HG02642 (cell line): ENCODE results near the gene ACOX3.
"Not testable (repeated sequence)": the region's sequence is repeated elsewhere in the genome, so short reads cannot be mapped to it uniquely, and the experiment has no call there.

ENCODE experiments used
- ATAC-seq: cut with Tn5 transposase; IDR thresholded peaks from one replicate; pipeline ENCODE4 v1.9.1; 2021; ENCODE audit warnings: mild to moderate bottlenecking; ENCODE audit not compliant: unreplicated experiment, poor library complexity

The ACOX3 gene

DNA sequence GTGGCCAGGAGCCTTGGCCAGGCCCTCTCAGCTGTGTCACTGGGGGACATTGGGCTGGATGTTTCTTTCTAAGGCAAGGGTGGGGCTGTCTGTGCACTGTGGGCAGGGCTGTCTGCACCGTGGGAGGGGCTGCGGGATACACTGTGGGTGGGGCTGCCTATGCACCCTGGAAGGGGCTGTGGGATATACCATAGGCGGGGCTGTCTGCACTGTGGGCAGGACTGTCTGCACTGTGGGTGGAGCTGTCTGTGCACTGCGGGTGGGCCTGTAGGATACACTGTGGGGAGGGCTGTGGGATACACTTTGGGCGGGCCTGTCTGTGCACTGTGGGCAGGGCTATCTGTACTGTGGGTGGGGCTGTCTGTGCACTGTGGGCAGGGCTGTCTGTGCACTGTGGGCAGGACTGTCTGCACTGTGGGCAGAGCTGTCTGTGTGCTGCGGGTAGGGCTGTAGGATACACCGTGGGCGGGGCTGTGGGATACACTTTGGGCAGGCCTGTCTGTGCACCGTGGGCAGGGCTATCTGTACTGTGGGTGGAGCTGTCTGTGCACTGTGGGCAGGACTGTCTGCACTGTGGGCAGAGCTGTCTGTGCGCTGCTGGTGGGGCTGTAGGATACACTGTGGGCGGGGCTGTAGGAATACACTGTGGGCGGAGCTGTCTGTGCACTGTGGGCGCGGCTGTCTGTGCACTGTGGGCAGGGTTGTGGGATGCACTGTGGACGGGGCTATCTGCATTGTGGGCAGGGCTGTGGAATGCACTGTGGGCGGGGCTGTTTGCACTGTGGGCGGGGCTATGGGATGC lies 31.1 kb downstream of the ACOX3 start:
- ATAC-seq: no peak

DNA sequence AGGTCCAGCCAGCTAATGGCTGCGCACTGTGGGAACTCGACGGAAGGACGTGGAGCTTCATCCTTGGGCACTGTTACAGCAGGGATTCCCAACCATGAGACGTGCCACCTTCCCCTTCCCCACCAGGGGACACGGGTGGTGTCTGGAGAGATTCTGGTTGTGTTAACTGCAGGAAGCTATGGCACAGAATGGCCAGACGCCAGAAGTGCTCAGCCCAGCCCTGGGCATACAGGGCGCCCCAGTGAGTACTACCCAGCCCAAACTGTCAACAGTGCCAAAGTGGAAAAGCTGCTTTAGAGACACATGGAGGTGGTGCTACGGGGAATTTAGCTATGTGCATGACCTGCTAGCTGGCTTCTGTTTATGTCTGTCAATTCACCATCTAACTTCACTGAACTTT lies 32.8 kb downstream of the ACOX3 start:
- no peak for ATAC-seq

DNA sequence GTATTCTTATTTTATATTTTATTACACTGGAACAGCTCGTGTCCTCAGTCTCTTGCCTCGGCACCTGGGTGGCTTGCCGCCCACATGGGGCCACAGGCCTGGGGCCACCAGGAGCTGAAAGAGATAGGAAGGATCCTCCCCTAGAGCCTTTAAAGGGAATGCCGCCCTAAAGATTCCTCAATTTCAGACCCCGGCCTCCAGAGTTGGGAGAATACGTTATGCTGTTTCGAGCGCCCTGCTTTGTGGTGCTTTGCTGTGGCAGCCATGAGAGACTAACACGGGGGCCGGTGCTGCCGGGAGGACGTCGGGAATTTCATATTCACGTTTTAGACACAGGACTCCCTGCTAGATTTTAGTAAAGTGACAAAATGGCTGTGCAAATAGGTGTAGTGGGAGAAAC lies 33.2 kb downstream of the ACOX3 start:
- no peak for ATAC-seq

DNA sequence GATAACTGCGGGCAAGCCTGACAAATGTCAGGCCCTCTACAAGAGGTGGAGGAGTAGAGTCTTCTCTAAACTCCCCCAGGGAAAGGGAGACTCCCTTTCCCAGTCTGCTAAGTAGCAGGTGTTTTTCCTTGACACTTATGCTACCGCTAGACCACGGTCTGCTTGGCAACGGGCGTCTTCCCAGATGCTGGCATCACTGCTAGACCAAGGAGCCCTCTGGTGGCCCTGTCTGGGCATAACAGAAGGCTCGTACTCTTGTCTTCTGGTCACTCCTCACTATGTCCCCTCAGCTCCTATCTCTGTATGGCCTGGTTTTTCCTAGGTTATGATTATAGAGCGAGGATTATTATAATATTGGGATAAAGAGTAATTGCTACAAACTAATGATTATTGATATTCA lies 33.6 kb downstream of the ACOX3 start:
- not testable (repeated sequence) for ATAC-seq

DNA sequence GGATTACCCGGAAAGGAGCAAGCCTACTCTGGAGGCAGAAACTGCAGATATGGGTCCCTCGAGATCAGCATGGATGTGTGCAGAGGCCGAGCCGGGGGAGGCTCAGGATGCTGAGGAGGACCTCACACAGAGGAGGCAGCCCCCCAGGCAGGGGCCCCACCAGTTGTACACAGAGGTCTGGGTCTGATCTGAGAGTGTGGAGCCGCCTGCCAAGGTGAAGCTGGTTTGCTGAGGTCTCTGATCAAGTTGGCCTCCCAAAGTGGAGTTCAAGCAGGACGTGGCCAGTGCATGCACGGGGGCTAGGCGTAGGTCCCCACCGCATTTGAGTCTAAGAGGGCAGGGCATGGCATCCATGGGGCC lies 35.0 kb downstream of the ACOX3 start:
- ATAC-seq: no peak

DNA sequence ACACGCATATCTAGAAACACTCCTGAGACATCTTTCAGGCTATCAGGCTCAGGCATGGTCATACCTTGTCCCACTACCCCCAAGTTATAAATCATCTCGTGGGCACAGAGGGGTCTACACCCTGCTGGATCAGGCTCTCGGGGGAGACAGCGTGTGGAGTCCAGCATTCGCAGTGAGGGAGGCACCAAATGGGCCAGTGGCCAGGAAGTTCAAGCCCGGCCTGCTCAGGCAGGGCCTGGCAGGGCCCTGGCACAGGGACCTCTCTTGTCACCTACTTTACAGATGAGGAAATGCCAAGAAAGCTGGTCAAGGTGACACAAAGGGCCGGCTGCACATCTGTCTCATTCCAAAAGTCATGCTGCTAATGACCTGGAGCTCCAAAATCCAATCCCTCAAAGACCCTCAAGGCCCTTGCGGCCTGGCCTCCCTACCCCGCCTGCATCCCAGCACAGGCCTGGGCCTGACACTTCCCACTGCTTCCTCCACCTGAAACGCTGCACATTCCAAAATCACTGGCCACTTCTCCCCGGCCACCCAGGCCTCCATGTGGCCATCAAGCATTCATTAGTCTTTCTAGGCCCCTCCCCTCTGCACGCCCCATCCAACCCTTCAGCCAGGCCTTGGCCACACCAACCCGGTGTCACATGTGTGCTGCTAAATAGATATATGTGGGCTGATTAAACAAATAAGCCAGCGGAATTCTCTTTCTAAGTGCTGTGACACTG lies 35.6 kb downstream of the ACOX3 start:
- ATAC-seq: no peak

DNA sequence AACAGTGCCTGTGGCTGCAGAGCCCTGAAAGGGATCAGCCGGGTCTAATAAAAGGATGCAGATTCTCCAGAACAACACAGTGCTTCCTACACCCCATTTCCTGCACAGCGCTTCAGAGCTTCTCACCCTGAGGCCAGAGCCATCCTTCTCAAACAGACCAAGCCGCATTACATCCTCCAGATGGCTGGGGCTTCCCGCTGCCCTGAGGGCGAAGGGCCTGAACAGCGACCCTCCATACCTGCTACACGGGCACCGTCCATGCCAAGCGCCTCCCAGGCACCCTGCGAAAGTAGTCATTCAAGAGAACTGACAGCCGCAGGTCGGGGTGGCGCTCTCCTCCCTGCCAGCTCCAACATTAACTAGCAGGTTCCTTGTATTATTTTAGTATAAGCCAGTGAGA lies 36.5 kb downstream of the ACOX3 start:
- no peak for ATAC-seq

DNA sequence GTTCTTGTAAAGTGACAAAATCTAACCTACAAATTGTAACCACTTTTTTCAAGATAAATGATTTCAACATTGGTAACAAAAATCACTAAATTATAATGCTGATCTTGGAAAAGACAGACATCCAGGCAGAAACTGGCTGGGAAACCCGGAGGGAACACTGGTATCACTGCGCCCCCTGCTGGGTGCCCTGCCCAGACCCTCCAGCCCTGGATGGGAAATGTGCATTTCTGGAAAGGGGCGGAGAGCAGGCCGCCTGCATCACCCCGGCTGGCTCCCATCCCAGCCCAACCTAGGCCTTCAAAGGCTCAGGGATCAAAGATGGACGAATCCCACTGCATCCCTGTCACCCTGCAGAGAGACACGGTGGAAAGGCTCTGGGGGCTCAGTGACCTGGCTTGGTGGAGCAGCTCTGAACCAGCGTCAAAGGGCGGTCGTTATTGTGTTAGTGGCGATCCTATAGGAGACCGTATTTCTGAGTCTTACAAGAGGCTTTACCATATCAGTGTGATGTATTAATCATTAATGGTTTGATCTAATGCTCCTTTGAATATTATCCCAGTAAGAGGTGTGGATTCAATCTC lies 37.3 kb downstream of the ACOX3 start:
- ATAC-seq: no peak

DNA sequence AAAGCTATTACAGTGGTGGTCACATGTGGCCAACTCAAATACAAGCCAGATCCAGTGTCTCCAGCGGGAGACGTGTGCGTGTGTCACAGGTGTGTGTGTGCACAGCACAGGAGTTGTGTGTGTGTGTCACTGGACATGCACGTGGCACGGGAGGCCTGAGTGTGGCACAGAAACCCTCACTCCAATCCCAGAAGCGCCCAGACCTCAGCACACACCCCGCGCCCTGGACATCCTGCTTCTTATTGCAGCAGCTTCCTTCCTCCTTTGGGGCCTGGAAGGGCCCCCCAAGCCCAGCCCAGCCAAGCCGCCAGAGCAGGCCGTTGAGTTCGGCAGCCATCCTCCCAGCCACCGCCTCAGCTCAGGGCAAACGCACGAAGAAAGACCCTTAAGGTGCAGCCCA lies 37.9 kb downstream of the ACOX3 start:
- ATAC-seq: no peak

DNA sequence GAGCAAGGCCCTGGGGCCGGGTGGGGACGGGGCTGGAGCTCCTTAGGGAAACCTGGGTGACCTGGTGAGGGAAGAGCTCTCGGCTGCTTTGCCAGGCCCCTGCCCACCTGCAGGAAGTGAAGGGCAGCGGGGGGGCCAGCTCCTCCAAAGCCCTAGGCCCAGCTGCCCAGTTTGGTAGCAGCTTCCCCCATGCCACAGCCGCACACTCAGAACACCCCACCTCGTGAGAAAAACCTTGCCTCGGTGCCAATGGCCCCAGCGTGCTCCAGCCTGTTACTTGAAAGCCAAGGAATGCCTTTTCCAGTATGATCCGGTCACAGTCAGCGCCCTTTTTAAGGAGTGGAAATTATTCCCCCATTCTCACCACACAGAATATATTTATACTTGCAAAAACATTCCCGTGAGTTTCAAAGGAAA lies 38.3 kb downstream of the ACOX3 start:
- ATAC-seq: no peak

DNA sequence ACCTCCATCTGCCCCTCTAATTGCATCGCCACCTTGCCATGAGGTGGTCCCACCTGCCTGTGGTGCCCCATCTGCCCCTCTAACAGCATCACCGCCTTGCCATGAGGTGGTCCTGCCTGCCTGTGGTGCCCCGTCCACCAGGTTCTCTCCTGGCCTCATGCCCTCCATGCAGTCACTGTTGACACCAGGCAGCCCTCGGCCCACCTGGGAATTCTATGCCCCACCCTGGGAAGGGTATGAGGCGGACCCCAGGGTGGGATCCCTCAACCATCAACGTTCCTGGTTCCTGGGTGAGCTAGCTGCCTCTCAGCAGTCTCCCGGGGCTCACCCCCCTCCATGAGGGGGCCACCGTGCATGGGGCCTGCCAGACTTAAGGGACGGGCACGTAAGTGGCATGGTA lies 38.9 kb downstream of the ACOX3 start:
- ATAC-seq: no peak

DNA sequence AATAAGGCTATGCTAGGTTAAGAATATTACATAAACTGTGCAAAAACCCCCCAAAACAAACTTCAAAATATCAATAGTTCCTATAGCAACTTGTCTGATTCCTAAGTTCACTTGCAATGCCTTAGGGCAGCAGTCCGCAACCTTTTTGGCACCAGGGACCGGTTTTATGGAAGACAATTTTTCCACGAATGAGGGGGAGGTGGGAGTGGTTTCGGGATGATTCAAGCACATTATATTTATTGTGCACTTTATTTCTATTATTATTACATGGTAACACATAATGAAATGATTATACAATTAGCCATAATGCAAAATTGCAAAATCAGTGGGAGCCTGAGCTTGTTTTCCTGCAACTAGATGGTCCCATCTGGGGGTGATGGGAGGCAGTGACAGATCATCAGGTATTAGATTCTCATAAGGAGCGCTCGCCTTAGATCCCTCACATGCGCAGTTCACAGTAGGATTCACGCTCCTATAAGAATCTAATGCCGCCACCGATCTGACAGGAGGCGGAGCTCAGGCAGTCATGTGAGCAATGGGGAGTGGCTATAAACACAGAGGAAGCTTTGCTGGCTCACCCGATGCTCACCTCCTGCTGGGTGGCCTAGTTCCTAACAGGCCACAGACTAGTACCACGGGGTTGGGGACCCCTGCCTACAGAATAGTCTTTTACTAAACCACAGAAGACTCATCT lies 39.7 kb downstream of the ACOX3 start:
- ATAC-seq: no peak

DNA sequence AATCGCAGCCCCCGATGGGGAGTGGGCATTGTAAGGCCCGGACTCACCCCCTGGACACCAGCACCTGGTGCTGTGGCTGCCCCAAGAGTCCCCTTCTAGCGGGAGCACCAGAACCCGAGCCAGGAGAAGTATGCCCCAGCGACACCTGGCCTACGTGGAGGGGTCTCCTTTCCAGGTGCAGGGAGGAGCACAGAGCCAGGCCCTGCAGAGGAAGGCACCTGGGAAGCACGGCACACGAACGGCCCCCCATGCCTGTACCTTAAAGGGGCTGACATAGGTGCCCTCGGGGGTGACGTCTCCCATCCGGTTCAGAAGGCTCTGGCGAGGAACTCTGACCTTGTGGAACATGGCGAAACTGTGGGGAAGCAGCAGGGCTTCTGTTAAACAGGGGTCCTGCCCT lies 41.2 kb downstream of the ACOX3 start:
- no peak for ATAC-seq

DNA sequence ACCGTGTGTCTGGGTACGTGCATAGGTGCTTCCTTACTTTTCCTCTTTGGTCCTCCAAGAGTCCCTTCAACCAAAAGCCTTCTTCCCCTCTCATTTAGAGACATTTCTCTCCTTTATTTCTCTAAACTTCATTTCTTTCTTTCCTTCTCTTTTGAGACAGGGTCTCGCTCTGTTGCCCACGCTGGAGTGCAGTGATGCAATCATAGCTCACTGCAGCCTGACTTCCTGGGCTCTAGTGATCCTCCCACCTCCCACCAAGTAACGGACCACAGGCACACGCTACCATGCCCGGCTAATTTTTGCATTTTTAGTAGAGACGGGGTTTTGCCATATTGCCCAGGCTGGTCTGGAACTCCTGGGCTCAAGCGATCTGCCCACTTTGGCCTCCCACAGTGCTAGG lies 42.2 kb downstream of the ACOX3 start:
- ATAC-seq: no peak

DNA sequence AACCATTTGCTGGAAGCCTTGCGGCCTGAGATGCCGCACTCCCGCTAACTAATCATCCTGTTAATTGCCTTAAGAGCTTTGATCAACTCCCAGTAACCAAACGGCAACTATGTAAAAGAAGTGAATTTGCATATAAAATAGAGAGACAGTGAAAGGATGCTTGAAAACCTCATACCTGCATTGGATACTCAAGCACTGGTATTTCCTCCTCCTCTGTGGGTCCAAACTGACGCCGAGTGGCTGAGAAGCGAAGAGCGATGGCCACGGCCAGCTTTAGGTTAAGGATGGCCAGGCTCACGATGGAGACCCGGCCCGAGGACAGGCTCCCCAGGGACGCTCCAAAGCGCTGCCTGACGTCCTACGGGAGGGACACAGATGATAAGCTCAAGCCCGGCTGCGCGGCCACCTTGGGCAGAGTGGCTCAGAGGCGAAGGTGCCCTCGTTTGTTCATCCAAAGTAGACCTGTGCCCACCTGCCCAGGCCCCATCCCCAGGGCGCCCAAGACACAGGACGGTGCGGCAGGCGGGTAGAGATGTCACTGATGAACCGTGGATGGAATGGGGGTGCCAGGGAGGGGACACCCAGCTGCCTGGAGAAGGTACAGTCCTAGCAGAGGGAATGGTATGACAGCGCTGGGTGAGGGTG lies 43.6 kb downstream of the ACOX3 start:
- ATAC-seq: no peak

DNA sequence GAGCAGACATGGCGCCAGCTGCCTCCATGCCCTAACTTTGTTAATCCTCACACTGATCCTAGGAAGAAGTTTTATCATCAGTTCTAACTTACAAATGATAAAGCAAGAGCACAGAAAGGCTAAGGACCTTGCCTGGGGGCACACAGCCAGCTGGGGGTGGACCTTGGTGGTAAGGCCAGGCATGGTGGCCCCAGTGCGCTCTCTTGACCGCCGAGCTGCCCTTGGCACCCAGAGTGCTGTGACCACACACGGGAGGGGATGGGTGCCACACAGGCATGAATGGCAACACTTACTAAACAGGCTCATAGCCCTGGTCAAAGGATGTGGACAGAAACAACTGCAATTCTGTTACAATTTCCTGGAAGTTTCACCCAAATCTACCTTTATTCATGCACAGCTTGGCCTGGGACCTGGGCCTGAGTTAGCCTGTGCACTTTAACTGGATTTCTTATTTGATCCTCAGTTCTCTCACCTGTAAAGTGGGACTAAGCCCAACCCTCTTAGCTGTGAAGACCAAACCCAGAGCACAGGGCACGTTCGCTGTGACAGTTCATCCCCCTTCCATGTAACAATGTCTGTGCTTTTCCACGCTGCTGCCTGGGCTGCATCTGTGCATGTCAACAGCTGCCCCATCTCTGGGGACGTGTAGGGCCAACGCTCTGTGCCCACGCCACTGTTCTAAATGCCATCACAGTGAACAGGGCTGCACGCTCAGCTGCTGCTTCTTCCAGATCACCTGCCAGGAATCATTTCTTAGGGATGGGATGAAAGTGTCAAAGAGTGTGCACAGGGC lies 44.8 kb downstream of the ACOX3 start:
- ATAC-seq: no peak

DNA sequence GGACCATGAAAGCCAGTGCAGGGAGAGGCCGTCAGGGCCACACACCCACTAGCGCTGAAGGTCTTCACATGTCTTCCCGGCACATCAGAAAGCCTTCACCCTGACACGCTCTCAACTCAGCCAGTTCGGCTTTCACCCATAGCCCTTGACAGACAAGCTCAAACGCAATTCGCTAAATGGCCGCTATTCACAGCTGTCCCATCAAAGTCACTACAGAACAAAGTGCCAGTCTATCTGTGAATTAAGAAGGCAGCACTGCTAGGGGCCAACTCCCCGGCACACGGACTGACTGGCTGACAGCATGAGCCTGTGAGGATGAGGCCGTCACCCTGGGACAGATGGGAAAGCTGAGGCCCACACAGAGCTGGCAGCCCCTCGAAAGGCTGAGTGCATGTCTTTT lies 45.7 kb downstream of the ACOX3 start:
- ATAC-seq: no peak

DNA sequence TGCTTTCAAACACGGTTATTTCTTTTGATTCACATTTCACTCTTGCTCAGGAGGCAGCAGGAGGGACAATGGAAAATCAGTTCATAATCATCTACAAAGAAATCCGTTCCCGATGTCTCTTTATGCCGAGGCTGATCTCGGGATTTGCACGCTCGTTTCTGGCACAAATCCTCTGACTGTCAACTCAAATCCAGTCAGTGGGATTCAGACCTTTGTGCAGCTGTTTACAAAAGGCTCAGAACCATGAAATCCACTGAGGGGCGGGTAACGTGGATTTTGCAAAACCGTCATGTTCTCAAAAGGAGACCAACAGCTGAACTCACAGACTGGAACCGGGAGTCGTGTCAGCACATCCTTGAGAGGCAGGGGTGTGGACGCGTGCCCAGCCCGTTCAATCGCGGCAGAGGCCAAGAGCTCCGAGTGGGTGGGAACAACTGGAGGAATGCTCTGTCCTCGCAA lies 46.4 kb downstream of the ACOX3 start:
- ATAC-seq: no peak

DNA sequence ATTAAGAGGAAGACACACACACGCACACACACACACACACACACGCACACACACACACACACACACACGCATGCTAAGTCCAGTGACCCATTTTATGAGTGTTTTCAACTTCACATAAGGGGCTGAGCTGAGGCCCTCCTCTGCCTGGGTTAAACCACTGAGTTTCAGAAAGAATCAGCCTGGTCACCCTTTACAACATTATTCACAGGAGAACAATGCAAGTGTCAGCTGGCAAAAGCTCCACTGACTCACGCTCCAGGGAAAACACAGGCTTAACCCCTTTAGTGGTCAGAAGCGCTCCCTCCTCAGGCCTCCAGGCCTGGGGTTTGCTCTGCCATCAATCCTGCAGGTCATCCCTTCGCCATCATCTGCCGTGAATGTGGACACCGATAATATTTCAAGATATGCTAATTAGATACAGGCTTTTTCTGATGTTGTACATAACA lies 46.9 kb downstream of the ACOX3 start:
- ATAC-seq: no peak
